ENCODE results near the gene NRXN3. TPM values are rescaled to one million over a fixed set of nuclear protein-coding genes. Genes with fewer than 3 reads are reported as not detected.

The NRXN3 gene
- total and polyA plus RNA-seq, 2 experiments from 2014 or later: 1.0 to 1.8 TPM

GRCh38 chr14:79629411-79630287 lies 1459.5 kb downstream of the NRXN3 start:
- Histone ChIP-seq H3K79me2 (replicated peaks; ENCODE audit: insufficient read depth) (no peaks in the 10 kb centered on the region), H3K4me1 (ENCODE audit: insufficient read depth) (no peaks in the 10 kb centered on the region), H3K4me3 (no peak overlapping the region), H4K20me1 (replicated peaks; ENCODE audit: insufficient read depth) (no peaks in the 10 kb centered on the region), H3K27me3 (ENCODE audit: insufficient read depth) (no peaks in the 10 kb centered on the region), H3K4me2 (no peak overlapping the region), H3K27ac (ENCODE audit: low read depth) (no peak overlapping the region), H3K36me3 (ENCODE audit: insufficient read depth) (no peaks in the 10 kb centered on the region), H3F3A (replicated peaks; ENCODE audit: low read depth) (no peaks in the 10 kb centered on the region), H2AFZ (no peak overlapping the region), H3K9me2 (ENCODE audit: insufficient read depth) (no peaks in the 10 kb centered on the region)
- DNase-seq (ENCODE audit: low spot score) (no peak), ATAC-seq (no peak)
- TF ChIP-seq EZH2phosphoT487 (IDR thresholded peaks at IDR 0.05; ENCODE audit: unreplicated experiment): no peak
- TF ChIP-seq JUNB (IDR thresholded peaks at IDR 0.05; ENCODE audit: unreplicated experiment): no peak
- no peak for TF ChIP-seq POLR2AphosphoS5 (IDR thresholded peaks at IDR 0.05; ENCODE audit: low read depth)
- no peak for TF ChIP-seq ZNF331 (CRISPR knock-in tag; IDR thresholded peaks at IDR 0.05; ENCODE audit: low read depth)
- no peak for TF ChIP-seq ZNF114 (CRISPR knock-in tag; IDR thresholded peaks at IDR 0.05)
- no peak for TF ChIP-seq STAT1 (IDR thresholded peaks at IDR 0.05; ENCODE audit: unreplicated experiment)
- TF ChIP-seq CREB1 (CRISPR knock-in tag; IDR thresholded peaks at IDR 0.05; ENCODE audit: low read depth): no peak
- TF ChIP-seq ZNF462 (CRISPR knock-in tag; IDR thresholded peaks at IDR 0.05): no peak
- no peak for TF ChIP-seq REST (IDR thresholded peaks at IDR 0.05; ENCODE audit: unreplicated experiment)
- no peak for TF ChIP-seq EZH2 (IDR thresholded peaks at IDR 0.05; ENCODE audit: low read depth, unreplicated experiment)
- TF ChIP-seq CTCF (conservative IDR thresholded peaks at IDR 0.05; ENCODE audit: low read depth in 2 of 2): no peak
- Mint-ChIP-seq H3K27me3 (ENCODE audit: insufficient read depth, low read depth, poor library complexity) (no peaks in the 10 kb centered on the region), H3K27ac (no peak overlapping the region), H3K4me3 (no peak overlapping the region), H3K36me3 (ENCODE audit: low read depth) (0 out of 3 replicates have a peak, but pooled peaks cover 3% of the 10 kb centered on the region), H3K4me1 (no peaks in the 10 kb centered on the region), H3K9me3 (0 out of 3 replicates have a peak, but pooled peaks cover 3% of the 10 kb centered on the region)

Measured in GM23338 (cell line).